Measurements from ENCODE around the gene MIER3. TPM values are rescaled to one million over a fixed set of nuclear protein-coding genes. Genes with fewer than 3 reads are reported as not detected.
A peak's percentile ranks its signal among the peaks of the same experiment; 100 is the strongest.

The MIER3 gene
- total RNA-seq, 2 donors from 2014 or later = 7.8 to 26.0 TPM

- DNase-seq (no peak), ATAC-seq (no peak)
- TF ChIP-seq POLR2A (IDR thresholded peaks at IDR 0.05) = no peak
- TF ChIP-seq CTCF (IDR thresholded peaks at IDR 0.05) = no peak
- no peaks in the 10 kb centered on the region for H3K27me3 ChIP-seq
- no peaks in the 10 kb centered on the region for H3K9me3 ChIP-seq
- peaks cover 2 to 6% of the 10 kb centered on the region in 2 donors for H3K36me3 ChIP-seq (replicated peaks in 1 of 2; ENCODE audit: insufficient read depth in 1 of 2, low read depth in 2 of 2)
- WGBS, 2 donors = 69 to 71% methylated on average over 2 of the region's 2 CpGs
- intact Hi-C loops (cut with DNase I) = no loop called here
- no peak overlapping the region for H3K27ac ChIP-seq
- H3K4me1 ChIP-seq = no peaks in the 10 kb centered on the region
- no peak overlapping the region for H3K4me3 ChIP-seq
Measured at GRCh38 chr5:56918054-56918453, 33.9 kb downstream of the MIER3 start.

GRCh38 chr5:56917534-56917933 lies 34.4 kb downstream of the MIER3 start:
- intact Hi-C loops (cut with DNase I) = no loop called here
- Histone ChIP-seq H3K4me3 (no peak overlapping the region), H3K27me3 (no peaks in the 10 kb centered on the region), H3K27ac (no peak overlapping the region), H3K4me1 (no peaks in the 10 kb centered on the region), H3K9me3 (no peaks in the 10 kb centered on the region), H3K36me3 (replicated peaks in 1 of 2; ENCODE audit: insufficient read depth in 1 of 2, low read depth in 2 of 2) (peaks cover 0 to under 1% of the 10 kb centered on the region in 2 donors)
- DNase-seq (no peak), ATAC-seq (no peak)
- 38 to 63% methylated on average over 2 of the region's 2 CpGs for WGBS, 2 donors
- TF ChIP-seq POLR2A (IDR thresholded peaks at IDR 0.05) (no peak), CTCF (IDR thresholded peaks at IDR 0.05) (no peak)

- ATAC-seq (no peak), DNase-seq (no peak)
- H3K4me1 ChIP-seq = peaks cover 9% of the 10 kb centered on the region
- no peak overlapping the region for H3K27ac ChIP-seq
- no peak overlapping the region for H3K4me3 ChIP-seq
- no peaks in the 10 kb centered on the region for H3K9me3 ChIP-seq
- 77 to 78% methylated on average over 2 of the region's 2 CpGs for WGBS, 2 donors
- intact Hi-C loops (cut with DNase I) = no loop called here
- no peaks in the 10 kb centered on the region for H3K36me3 ChIP-seq (replicated peaks in 1 of 2; ENCODE audit: insufficient read depth in 1 of 2, low read depth in 2 of 2)
- H3K27me3 ChIP-seq = no peaks in the 10 kb centered on the region
- TF ChIP-seq POLR2A (IDR thresholded peaks at IDR 0.05) = no peak
Measured at GRCh38 chr5:56914678-56915077, 37.2 kb downstream of the MIER3 start.

- no peak for ATAC-seq
- Histone ChIP-seq H3K9me3 (no peaks in the 10 kb centered on the region), H3K27me3 (no peaks in the 10 kb centered on the region), H3K4me3 (no peak overlapping the region), H3K36me3 (replicated peaks in 1 of 2; ENCODE audit: insufficient read depth in 1 of 2, low read depth in 2 of 2) (no peaks in the 10 kb centered on the region), H3K27ac (no peak overlapping the region), H3K4me1 (peaks cover 9% of the 10 kb centered on the region)
- WGBS, 2 donors = 86 to 89% methylated on average over 3 of the region's 3 CpGs
- no peak for DNase-seq
- intact Hi-C loops (cut with DNase I) = no loop called here
- TF ChIP-seq CTCF (IDR thresholded peaks at IDR 0.05) = no peak
- TF ChIP-seq POLR2A (IDR thresholded peaks at IDR 0.05) = no peak
Measured at GRCh38 chr5:56913766-56914165, 38.2 kb downstream of the MIER3 start.

- Histone ChIP-seq H3K4me1 (peaks cover 15% of the 10 kb centered on the region), H3K36me3 (replicated peaks in 1 of 2; ENCODE audit: insufficient read depth in 1 of 2, low read depth in 2 of 2) (no peaks in the 10 kb centered on the region), H3K4me3 (peak overlapping the region; percentile 26 to 56), H3K27me3 (no peaks in the 10 kb centered on the region), H3K9me3 (no peaks in the 10 kb centered on the region), H3K27ac (peak overlapping the region; percentile 93 to 99 (median 96))
- 0% methylated on average over 29 of the region's 29 CpGs for WGBS, 2 donors
- TF ChIP-seq CTCF (IDR thresholded peaks at IDR 0.05) = no peak
- no peak for TF ChIP-seq POLR2A (IDR thresholded peaks at IDR 0.05)
- intact Hi-C loops (cut with DNase I) = no loop called here
- DNase-seq (peak in 3 of 4 donors; percentile 49 to 59 (median 49)), ATAC-seq (peak; percentile 18)
Measured at GRCh38 chr5:56910210-56910965, 41.5 kb downstream of the MIER3 start.

Data from body of pancreas (tissue), 4 donors.